Stimulated activated CD4-positive, alpha-beta T cell treated with anti-CD3 and anti-CD28 coated beads, Interleukin-1b, Interleukin-23, amount 100 ng/mL, for 24 hours (primary cell): ENCODE results near the gene GIPR.
"Not testable (repeated sequence)": the region's sequence is repeated elsewhere in the genome, so short reads cannot be mapped to it uniquely, and the experiment has no call there.

Source experiments
- DNase-seq, 4 experiments: peaks; one replicate each; pipeline ENCODE4 v3.0.0-alpha.2; 2020; ENCODE audit warnings: low read depth in 4 of 4, low spot score in 1 of 4

Gene GIPR

GRCh38 chr19:45687599-45687998, 19.6 kb downstream of the GIPR start:
- no peak for DNase-seq

GRCh38 chr19:45691516-45692186, 23.6 kb downstream of the GIPR start, which contains the start of gene SNRPD2:
Gene SNRPD2, minus strand, starts transcription at chr19:45691953. Its CDS starts 65 bp downstream, at chr19:45691888.
- peak; percentile 81 to 91 (median 87) for DNase-seq

GRCh38 chr19:45692187-45693105, 24.4 kb downstream of the GIPR start, which contains the start of gene QPCTL:
Gene QPCTL, plus strand, starts transcription at chr19:45692666. Its CDS starts 38 bp downstream, at chr19:45692704.
- peak; percentile 85 to 97 (median 92) for DNase-seq

GRCh38 chr19:45693106-45693788, 25.2 kb downstream of the GIPR start:
- DNase-seq: peak; percentile 72 to 77 (median 74)

GRCh38 chr19:45701676-45702075, 33.7 kb downstream of the GIPR start:
- no peak for DNase-seq

GRCh38 chr19:45705115-45705514, 37.1 kb downstream of the GIPR start:
- no peak for DNase-seq

GRCh38 chr19:45705710-45706415, 37.8 kb downstream of the GIPR start:
- DNase-seq: no peak

- DNase-seq: no peak
Observed at GRCh38 chr19:45710356-45711130, 42.5 kb downstream of the GIPR start.

GRCh38 chr19:45711851-45712698, 44.1 kb downstream of the GIPR start:
- DNase-seq: no peak

- no peak for DNase-seq
Observed at GRCh38 chr19:45712699-45713067, 44.7 kb downstream of the GIPR start.

GRCh38 chr19:45713141-45713540, 45.1 kb downstream of the GIPR start:
- DNase-seq: no peak

- no peak for DNase-seq
Observed at GRCh38 chr19:45715139-45715538, 47.1 kb downstream of the GIPR start.

GRCh38 chr19:45716359-45717130, 48.5 kb downstream of the GIPR start:
- DNase-seq: peak in 1 of 4 experiments; percentile 7

- peak; percentile 81 to 94 (median 90) for DNase-seq
Observed at GRCh38 chr19:45717131-45717982, 49.3 kb downstream of the GIPR start.

- DNase-seq: no peak
Observed at GRCh38 chr19:45717983-45718650, 50.1 kb downstream of the GIPR start.

GRCh38 chr19:45720065-45720464, 52.0 kb downstream of the GIPR start:
- DNase-seq: not testable (repeated sequence)

- DNase-seq: not testable (repeated sequence)
Observed at GRCh38 chr19:45728683-45729082, 60.7 kb downstream of the GIPR start.
